ENCODE results near the gene CMAS. TPM values are rescaled to one million over a fixed set of nuclear protein-coding genes. Genes with fewer than 3 reads are reported as not detected.

The CMAS gene
- total RNA-seq, 1 donor from 2014 or later = 34.8 TPM

DNA sequence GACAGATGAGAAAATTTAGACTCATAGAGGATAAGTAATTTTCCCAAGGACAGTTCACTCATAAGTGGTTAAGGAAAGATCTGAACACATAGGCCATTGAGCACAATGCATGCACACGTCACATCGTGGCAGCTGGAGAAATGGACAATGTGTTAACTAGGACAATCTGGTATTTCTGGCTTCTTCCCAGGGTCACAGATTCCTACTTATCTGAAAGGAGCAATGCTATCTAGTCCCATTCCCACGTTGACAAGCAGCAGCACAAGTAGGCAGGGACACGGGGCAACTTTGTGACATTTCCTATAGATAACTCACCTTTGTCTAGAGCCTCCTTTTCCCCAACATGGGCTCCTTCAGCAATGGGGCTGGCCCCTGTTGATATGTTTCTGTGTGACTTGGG is 6.7 kb upstream of the CMAS start:
- peaks cover 8% of the 10 kb centered on the region for H3K4me1 ChIP-seq
- H3K27ac ChIP-seq (replicated peaks) = no peak overlapping the region
- H3K36me3 ChIP-seq = no peaks in the 10 kb centered on the region
- intact Hi-C loops (cut with micrococcal nuclease) = no loop called here
- no peaks in the 10 kb centered on the region for H3K27me3 ChIP-seq (ENCODE audit: low read depth)
- peaks cover 3% of the 10 kb centered on the region for H3K9me3 ChIP-seq (replicated peaks)
- TF ChIP-seq, protein P1, sequence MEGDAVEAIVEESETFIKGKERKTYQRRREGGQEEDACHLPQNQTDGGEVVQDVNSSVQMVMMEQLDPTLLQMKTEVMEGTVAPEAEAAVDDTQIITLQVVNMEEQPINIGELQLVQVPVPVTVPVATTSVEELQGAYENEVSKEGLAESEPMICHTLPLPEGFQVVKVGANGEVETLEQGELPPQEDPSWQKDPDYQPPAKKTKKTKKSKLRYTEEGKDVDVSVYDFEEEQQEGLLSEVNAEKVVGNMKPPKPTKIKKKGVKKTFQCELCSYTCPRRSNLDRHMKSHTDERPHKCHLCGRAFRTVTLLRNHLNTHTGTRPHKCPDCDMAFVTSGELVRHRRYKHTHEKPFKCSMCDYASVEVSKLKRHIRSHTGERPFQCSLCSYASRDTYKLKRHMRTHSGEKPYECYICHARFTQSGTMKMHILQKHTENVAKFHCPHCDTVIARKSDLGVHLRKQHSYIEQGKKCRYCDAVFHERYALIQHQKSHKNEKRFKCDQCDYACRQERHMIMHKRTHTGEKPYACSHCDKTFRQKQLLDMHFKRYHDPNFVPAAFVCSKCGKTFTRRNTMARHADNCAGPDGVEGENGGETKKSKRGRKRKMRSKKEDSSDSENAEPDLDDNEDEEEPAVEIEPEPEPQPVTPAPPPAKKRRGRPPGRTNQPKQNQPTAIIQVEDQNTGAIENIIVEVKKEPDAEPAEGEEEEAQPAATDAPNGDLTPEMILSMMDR (IDR thresholded peaks at IDR 0.05; ENCODE audit: borderline replicate concordance) = no peak
- DNase-seq = no peak
- H3K4me3 ChIP-seq = no peak overlapping the region

DNA sequence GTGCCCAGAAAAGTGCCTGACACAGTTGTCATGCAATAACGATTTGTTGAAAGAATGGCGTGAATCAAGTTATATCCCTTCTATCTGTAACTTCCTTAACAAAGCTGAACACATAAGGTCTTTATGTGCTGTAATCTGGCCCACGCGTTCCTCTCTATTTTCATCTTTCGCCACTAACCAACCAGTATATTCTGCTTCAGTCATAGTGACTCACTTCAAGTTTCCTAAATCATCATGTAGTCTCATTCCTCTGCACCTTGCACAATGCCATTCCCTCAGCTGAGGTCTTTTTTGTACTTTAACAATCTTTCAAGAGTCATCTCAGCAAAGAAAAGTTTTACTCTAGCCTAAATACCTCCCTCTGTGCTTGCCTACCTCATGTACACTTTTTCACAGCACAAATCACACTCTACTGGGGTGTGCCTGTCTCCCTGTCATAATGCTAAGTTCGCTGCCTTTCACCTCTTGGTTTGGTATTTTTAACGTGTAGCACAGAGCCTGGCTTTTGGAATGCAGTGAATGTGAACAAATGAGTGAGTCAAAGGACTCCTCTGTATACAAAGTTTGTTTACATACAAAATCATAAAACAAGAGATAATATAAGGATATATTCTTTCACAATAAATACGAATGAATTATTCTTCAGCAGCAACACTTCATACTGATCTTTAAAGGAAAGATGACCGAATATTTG is 2.9 kb upstream of the CMAS start:
- Histone ChIP-seq H3K9me3 (replicated peaks) (no peaks in the 10 kb centered on the region), H3K27ac (replicated peaks) (no peak overlapping the region), H3K4me3 (no peak overlapping the region), H3K36me3 (no peaks in the 10 kb centered on the region), H3K27me3 (ENCODE audit: low read depth) (no peaks in the 10 kb centered on the region), H3K4me1 (peaks cover 26% of the 10 kb centered on the region)
- intact Hi-C loops (cut with micrococcal nuclease) = no loop called here
- TF ChIP-seq, protein P1 (IDR thresholded peaks at IDR 0.05; ENCODE audit: borderline replicate concordance) = no peak
- DNase-seq = no peak

DNA sequence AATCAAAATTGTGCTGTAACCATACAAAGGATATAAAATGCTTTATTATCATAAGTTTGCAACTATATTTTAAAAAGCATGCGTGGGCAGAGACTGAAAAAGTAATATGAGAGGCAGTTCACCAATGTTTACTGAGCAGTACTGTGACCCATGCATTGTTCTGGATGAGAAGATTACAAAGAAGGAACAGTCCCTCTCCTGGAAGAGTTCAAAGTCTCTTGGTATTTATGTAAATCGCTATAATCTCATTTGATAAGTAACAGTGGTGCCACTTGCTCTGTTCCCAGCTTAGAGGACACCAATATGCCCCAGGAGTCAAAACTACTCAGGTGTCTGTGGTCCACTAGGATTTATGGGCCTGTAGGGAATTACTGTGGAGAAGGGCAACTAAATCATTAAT is 2.1 kb upstream of the CMAS start:
- intact Hi-C loops (cut with micrococcal nuclease) = no loop called here
- H3K27ac ChIP-seq (replicated peaks) = no peak overlapping the region
- no peak overlapping the region for H3K4me3 ChIP-seq
- TF ChIP-seq, protein P1 (IDR thresholded peaks at IDR 0.05; ENCODE audit: borderline replicate concordance) = no peak
- H3K27me3 ChIP-seq (ENCODE audit: low read depth) = no peaks in the 10 kb centered on the region
- DNase-seq = no peak
- no peaks in the 10 kb centered on the region for H3K9me3 ChIP-seq (replicated peaks)
- no peaks in the 10 kb centered on the region for H3K36me3 ChIP-seq
- peaks cover 31% of the 10 kb centered on the region for H3K4me1 ChIP-seq

DNA sequence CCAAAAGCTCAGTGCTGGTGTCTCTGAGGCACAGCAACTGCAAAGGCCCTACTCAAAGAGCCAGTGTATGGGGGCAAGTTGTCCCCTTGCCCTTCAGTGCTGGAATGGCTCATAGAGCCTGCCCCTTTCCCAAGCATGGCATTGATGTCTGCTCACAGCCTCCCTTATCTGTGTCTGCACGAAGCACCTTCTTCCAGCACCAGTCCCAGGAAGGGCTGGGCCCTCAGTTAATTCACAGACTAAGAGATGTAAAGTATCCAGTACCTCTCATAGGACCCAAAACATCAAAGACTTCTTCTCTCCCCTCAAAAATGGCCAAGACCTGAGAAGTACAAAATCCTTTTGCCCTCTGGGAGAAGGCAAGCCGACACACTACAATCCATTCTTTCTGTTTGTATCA is 1.6 kb upstream of the CMAS start:
- no peak for DNase-seq
- Histone ChIP-seq H3K36me3 (no peaks in the 10 kb centered on the region), H3K4me1 (peaks cover 31% of the 10 kb centered on the region), H3K27ac (replicated peaks) (no peak overlapping the region), H3K27me3 (ENCODE audit: low read depth) (no peaks in the 10 kb centered on the region), H3K4me3 (no peak overlapping the region), H3K9me3 (replicated peaks) (no peaks in the 10 kb centered on the region)
- TF ChIP-seq, protein P1 (IDR thresholded peaks at IDR 0.05; ENCODE audit: borderline replicate concordance) = no peak
- intact Hi-C loops (cut with micrococcal nuclease) = no loop called here

DNA sequence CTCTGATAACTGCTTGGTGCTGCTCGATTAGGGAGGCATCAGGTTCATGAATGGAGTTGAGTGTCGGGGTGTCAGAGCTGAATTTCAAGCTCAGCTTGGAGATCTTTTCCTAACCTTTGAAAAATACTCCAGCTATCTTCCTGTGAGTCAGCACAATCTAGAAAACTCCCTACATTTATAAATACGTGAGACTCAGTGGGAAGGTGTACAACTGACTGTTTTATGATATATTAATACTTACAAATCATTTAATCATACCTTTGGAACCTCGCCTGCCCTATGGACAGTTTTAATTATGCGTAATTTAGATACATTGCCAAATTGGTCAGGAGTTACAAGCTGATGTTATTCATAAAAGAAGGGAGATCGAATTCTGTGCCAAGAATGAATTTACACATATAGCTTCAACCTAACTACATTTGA is 961 bp downstream of the CMAS start:
- no peak for DNase-seq
- no peaks in the 10 kb centered on the region for H3K36me3 ChIP-seq
- H3K9me3 ChIP-seq (replicated peaks) = no peaks in the 10 kb centered on the region
- intact Hi-C loops (cut with micrococcal nuclease) = no loop called here
- TF ChIP-seq, protein P1 (IDR thresholded peaks at IDR 0.05; ENCODE audit: borderline replicate concordance) = no peak
- peaks cover 38% of the 10 kb centered on the region for H3K4me1 ChIP-seq
- H3K4me3 ChIP-seq = peak overlapping the region; percentile 99
- H3K27ac ChIP-seq (replicated peaks) = peak overlapping the region; percentile 93
- no peaks in the 10 kb centered on the region for H3K27me3 ChIP-seq (ENCODE audit: low read depth)

Measured in left ventricle myocardium inferior (tissue), 1 donor.